ENCODE data around the gene ACY1.

The ACY1 gene

GRCh38 chr3:51982838-51983577, at the start of gene ACY1:
Gene ACY1 (plus strand): TSS chr3:51983535. CDS start chr3:51984065, 530 bp downstream.
- DNase-seq, result peak; percentile 93

- no peak for DNase-seq
Observed at GRCh38 chr3:51934139-51934850, 49.0 kb upstream of the ACY1 start.

GRCh38 chr3:51934991-51935885, 48.1 kb upstream of the ACY1 start:
- DNase-seq, result no peak

GRCh38 chr3:51935886-51936755, 47.2 kb upstream of the ACY1 start:
- DNase-seq, result no peak

GRCh38 chr3:51937014-51937413, 46.3 kb upstream of the ACY1 start:
- no peak for DNase-seq

GRCh38 chr3:51937611-51938450, 45.5 kb upstream of the ACY1 start:
- peak; percentile 15 for DNase-seq

GRCh38 chr3:51938780-51939425, 44.4 kb upstream of the ACY1 start:
- no peak for DNase-seq

GRCh38 chr3:51940648-51941462, 42.5 kb upstream of the ACY1 start:
- DNase-seq, result no peak

- DNase-seq, result no peak
Observed at GRCh38 chr3:51941463-51941797, 41.9 kb upstream of the ACY1 start.

GRCh38 chr3:51941798-51942602, 41.3 kb upstream of the ACY1 start, which contains the start of the genes PARP3 and RRP9:
Gene PARP3 (plus strand): TSS chr3:51942363. CDS start chr3:51943356, 993 bp downstream.
Gene RRP9 (minus strand): TSS chr3:51941904. CDS start chr3:51941867, 37 bp downstream.
- DNase-seq, result peak; percentile 100

GRCh38 chr3:51942603-51943450, 40.5 kb upstream of the ACY1 start:
- peak; percentile 49 for DNase-seq

GRCh38 chr3:51943451-51944391, 39.6 kb upstream of the ACY1 start:
- DNase-seq, result peak; percentile 23

GRCh38 chr3:51944451-51945021, 38.8 kb upstream of the ACY1 start:
- no peak for DNase-seq

GRCh38 chr3:51945031-51945840, 38.1 kb upstream of the ACY1 start:
- peak; percentile 17 for DNase-seq
